HEK293 (cell line): ENCODE results near the gene LMOD3.
A peak's percentile ranks its signal among the peaks of the same experiment; 100 is the strongest.

ENCODE experiments used
- TCF7L2 ChIP-seq: IDR thresholded peaks from 2 replicates; pipeline ENCODE4 v1.6.1; 2011; ENCODE audit warnings: low read depth, mild to moderate bottlenecking, inconsistent platforms, low read length, moderate library complexity, borderline replicate concordance
- ZBTB8A ChIP-seq: fragments of 450-650 bp; formaldehyde crosslinking; IDR thresholded peaks from 2 replicates; pipeline ENCODE4 v1.5.1; 2016; ENCODE audit warnings: missing biosample characterization, missing genetic modification characterization
- ZFP3 ChIP-seq: fragments of 450-650 bp; formaldehyde crosslinking; IDR thresholded peaks from 2 replicates; pipeline ENCODE4 v1.5.1; 2016; ENCODE audit warnings: low read depth, missing biosample characterization, missing genetic modification characterization
- ZNF24 ChIP-seq: fragments of 450-650 bp; formaldehyde crosslinking; IDR thresholded peaks from 2 replicates; pipeline ENCODE4 v1.5.1; 2016; ENCODE audit warnings: missing biosample characterization, missing genetic modification characterization
- ZNF274 ChIP-seq, 2 experiments: fragments of 200-500 bp in 1 of 2; fragments of 450-650 bp in 1 of 2; sonication (Bioruptor generic) in 1 of 2; formaldehyde crosslinking in 1 of 2; IDR thresholded peaks; 2 replicates each; pipeline versions ENCODE4 v1.5.1 to v1.6.1; 2014 to 2016; ENCODE audit warnings: borderline replicate concordance in 1 of 2, inconsistent platforms in 1 of 2, low read length in 1 of 2, missing biosample characterization in 1 of 2, missing genetic modification characterization in 1 of 2
- ZNF560 ChIP-seq: fragments of 450-650 bp; formaldehyde crosslinking; IDR thresholded peaks from 2 replicates; pipeline ENCODE4 v1.5.1; 2017; ENCODE audit warnings: missing biosample characterization, missing genetic modification characterization, borderline replicate concordance
- TF ChIP-seq, protein P1 (sequence below): fragments of 450-650 bp; formaldehyde crosslinking; IDR thresholded peaks from 2 replicates; pipeline ENCODE4 v1.5.1; 2016; ENCODE audit warnings: missing biosample characterization, missing genetic modification characterization
- TF ChIP-seq, protein P2 (sequence below): fragments of 450-650 bp; formaldehyde crosslinking; IDR thresholded peaks from 2 replicates; pipeline ENCODE4 v1.5.1; 2016; ENCODE audit warnings: missing biosample characterization, missing genetic modification characterization

DNA sequence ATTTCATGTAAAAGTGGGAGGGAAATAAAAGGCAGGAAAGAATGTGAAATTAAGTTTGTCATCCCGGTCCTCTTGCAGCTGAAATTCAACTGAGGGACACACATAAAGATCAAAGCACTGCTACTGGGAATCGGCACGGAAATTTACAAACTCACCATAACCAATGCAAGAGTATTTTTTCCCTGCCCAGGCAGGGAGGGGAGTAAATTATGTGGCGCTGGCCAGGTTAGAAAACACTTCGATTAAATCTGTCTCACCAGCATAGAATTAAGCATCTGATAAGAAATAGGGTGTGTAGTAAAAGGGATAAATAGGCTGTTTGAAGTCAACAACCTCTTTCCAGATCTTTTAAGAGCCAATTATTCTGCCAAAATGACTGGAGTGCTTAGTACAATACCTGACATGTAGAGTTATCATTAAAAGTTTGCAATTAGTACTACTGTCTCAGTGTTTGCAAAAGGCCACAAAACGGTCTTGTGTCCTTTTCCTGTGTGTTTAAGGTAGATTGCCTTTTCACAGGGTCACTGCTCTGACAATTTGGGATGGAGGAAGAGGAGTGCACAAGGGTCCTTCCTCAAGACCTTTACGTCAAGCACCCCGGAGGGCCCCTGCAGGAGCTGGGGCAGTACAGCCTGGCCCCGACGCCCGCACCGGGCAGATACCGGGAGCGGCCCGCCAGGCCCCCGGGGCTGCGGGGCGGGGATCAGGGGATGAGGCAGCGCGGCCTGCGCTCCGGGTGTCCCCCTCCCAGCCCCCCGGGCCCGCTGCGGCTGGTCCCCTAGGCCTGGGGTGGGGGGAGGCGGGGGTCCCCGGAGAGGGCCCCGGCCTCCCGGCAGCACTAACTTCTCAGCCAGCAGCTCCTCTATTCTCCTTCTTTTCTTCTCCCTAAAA lies 42.9 kb downstream of the LMOD3 start:
- TF ChIP-seq TCF7L2: 0 out of 2 replicates have a peak, but pooled peaks have one; percentile 23
- TF ChIP-seq ZNF560: no peak
- no peak for TF ChIP-seq ZNF274 (IDR thresholded peaks at IDR 0.05; ENCODE audit: low read length)
- no peak for TF ChIP-seq ZNF274 (tag by site-specific recombination; IDR thresholded peaks at IDR 0.05; ENCODE audit: borderline replicate concordance)
- TF ChIP-seq ZNF24: no peak
- no peak for TF ChIP-seq ZBTB8A
- TF ChIP-seq, protein P1, sequence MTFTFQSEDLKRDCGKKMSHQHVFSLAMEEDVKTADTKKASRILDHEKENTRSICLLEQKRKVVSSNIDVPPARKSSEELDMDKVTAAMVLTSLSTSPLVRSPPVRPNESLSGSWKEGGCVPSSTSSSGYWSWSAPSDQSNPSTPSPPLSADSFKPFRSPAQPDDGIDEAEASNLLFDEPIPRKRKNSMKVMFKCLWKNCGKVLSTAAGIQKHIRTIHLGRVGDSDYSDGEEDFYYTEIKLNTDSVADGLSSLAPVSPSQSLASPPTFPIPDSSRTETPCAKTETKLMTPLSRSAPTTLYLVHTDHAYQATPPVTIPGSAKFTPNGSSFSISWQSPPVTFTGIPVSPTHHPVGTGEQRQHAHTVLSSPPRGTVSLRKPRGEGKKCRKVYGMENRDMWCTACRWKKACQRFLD (tag by site-specific recombination): no peak
- TF ChIP-seq ZFP3 (tag by site-specific recombination): no peak
- TF ChIP-seq, protein P2, sequence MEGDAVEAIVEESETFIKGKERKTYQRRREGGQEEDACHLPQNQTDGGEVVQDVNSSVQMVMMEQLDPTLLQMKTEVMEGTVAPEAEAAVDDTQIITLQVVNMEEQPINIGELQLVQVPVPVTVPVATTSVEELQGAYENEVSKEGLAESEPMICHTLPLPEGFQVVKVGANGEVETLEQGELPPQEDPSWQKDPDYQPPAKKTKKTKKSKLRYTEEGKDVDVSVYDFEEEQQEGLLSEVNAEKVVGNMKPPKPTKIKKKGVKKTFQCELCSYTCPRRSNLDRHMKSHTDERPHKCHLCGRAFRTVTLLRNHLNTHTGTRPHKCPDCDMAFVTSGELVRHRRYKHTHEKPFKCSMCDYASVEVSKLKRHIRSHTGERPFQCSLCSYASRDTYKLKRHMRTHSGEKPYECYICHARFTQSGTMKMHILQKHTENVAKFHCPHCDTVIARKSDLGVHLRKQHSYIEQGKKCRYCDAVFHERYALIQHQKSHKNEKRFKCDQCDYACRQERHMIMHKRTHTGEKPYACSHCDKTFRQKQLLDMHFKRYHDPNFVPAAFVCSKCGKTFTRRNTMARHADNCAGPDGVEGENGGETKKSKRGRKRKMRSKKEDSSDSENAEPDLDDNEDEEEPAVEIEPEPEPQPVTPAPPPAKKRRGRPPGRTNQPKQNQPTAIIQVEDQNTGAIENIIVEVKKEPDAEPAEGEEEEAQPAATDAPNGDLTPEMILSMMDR (tag by site-specific recombination): no peak
